HCT116 (cell line): ENCODE measurements around the gene C11orf52. TPM values are rescaled to one million over a fixed set of nuclear protein-coding genes. Genes with fewer than 3 reads are reported as not detected.

ENCODE experiments used
- ATAC-seq: fragments of 200-7000 bp; cut with Tn5 transposase; 2 replicates; pipeline ENCODE4 v1.9.1; 2020; ENCODE audit warnings: mild to moderate bottlenecking, moderate library complexity
- BruUV-seq: library from RNA; stranded (reverse); fragments of 400-500 nt; replicated peaks from 2 replicates; lab custom pipeline; 2021; lab: Mats Ljungman, UMichigan
- CTCF ChIA-PET: fragments of 300-600 bp; sonication (Branson Sonifier 250); formaldehyde crosslinking; loops from one replicate; lab custom pipeline; 2021; ENCODE audit warnings: antibody characterized with exemption; lab: Charles Lee
- POLR2A ChIA-PET: fragments of 300-600, 350-600 bp; sonication (Branson Sonifier 250); formaldehyde crosslinking; loops from one replicate; lab custom pipeline; 2021; ENCODE audit warnings: antibody characterized with exemption; lab: Charles Lee
- RAD21 ChIA-PET, 2 experiments: fragments of 300-600 bp; sonication (Branson Sonifier 250); formaldehyde crosslinking; loops; one replicate each; lab custom pipeline; 2023; ENCODE audit warnings: low total read pairs in 2 of 2; ENCODE audit not compliant: uncharacterized antibody in 2 of 2, unreplicated experiment in 2 of 2, low non-redundant PET in 1 of 2; lab: Charles Lee
- DNase-seq: peaks from one replicate; pipeline ENCODE4 v3.0.0-alpha.2; 2010; ENCODE audit warnings: low read depth, low spot score
- H2AFZ ChIP-seq: fragments of 200-600 bp; shearing (Covaris generic), sonication (generic); 2 replicates; pipeline ENCODE4 v1.6.1; 2017; ENCODE audit warnings: low read depth, mixed run types, mixed read lengths, antibody characterized with exemption, low read length; ENCODE audit not compliant: poor library complexity, severe bottlenecking
- H3K27ac ChIP-seq: 2 replicates; pipeline ENCODE4 v1.5.1; 2012; ENCODE audit warnings: low read depth, low read length
- H3K27me3 ChIP-seq: fragments of 200-600 bp; sonication (generic); 2 replicates; pipeline ENCODE4 v1.6.1; 2016; ENCODE audit warnings: mixed run types, low read length, mixed read lengths; ENCODE audit not compliant: insufficient read depth
- H3K36me3 ChIP-seq, 2 experiments: fragments of 200-500 bp in 1 of 2; fragments of 200-600 bp in 1 of 2; sonication (Bioruptor generic) in 1 of 2; sonication (generic) in 1 of 2; 2 replicates each; pipeline versions ENCODE4 v1.5.1 to v1.6.1; 2014 to 2016; ENCODE audit warnings: low read length in 2 of 2, inconsistent platforms in 1 of 2, mixed read lengths in 1 of 2, mixed run types in 1 of 2; ENCODE audit not compliant: insufficient read depth in 2 of 2, control insufficient read depth in 1 of 2
- H3K4me1 ChIP-seq, 2 experiments: fragments of 200-600 bp in 1 of 2; sonication (generic) in 1 of 2; 2 replicates each; pipeline versions ENCODE4 v1.5.1 to v1.6.1; 2012 to 2017; ENCODE audit warnings: low read length in 2 of 2, inconsistent platforms in 1 of 2, mild to moderate bottlenecking in 1 of 2, mixed read lengths in 1 of 2, mixed run types in 1 of 2, moderate library complexity in 1 of 2; ENCODE audit not compliant: insufficient read depth in 2 of 2, control insufficient read depth in 1 of 2
- H3K4me2 ChIP-seq: fragments of 200-600 bp; sonication (generic); 2 replicates; pipeline ENCODE4 v1.6.1; 2017; ENCODE audit warnings: mixed run types, low read length, mixed read lengths
- H3K4me3 ChIP-seq, 2 experiments: fragments of 200-600 bp in 1 of 2; sonication (generic) in 1 of 2; replicated peaks in 1 of 2; 2 replicates each; pipeline ENCODE4 v1.5.1; 2011 to 2016; ENCODE audit warnings: low read length in 2 of 2, control low read depth in 1 of 2, low read depth in 1 of 2, mild to moderate bottlenecking in 1 of 2, mixed read lengths in 1 of 2, mixed run types in 1 of 2
- H3K79me2 ChIP-seq: fragments of 200-600 bp; sonication (generic); 2 replicates; pipeline ENCODE4 v1.6.1; 2017; ENCODE audit warnings: mild to moderate bottlenecking, mixed run types, low read length, moderate library complexity, mixed read lengths; ENCODE audit not compliant: insufficient read depth
- H3K9ac ChIP-seq: fragments of 200-600 bp; sonication (generic); 2 replicates; pipeline ENCODE4 v1.6.1; 2016; ENCODE audit warnings: low read length, mixed read lengths
- H3K9me2 ChIP-seq: fragments of 200-600 bp; sonication (generic), shearing (Covaris generic); 2 replicates; pipeline ENCODE4 v1.6.1; 2017; ENCODE audit warnings: mixed run types, mild to moderate bottlenecking, moderate library complexity; ENCODE audit not compliant: insufficient read depth
- H3K9me3 ChIP-seq, 2 experiments: fragments of 200-500 bp in 1 of 2; fragments of 200-600 bp in 1 of 2; sonication (Bioruptor generic) in 1 of 2; sonication (generic) in 1 of 2; 2 replicates each; pipeline ENCODE4 v1.6.1; 2014 to 2017; ENCODE audit warnings: low read length in 2 of 2, mixed read lengths in 2 of 2, inconsistent platforms in 1 of 2, low read depth in 1 of 2, mild to moderate bottlenecking in 1 of 2, mixed run types in 1 of 2, moderate library complexity in 1 of 2; ENCODE audit not compliant: control insufficient read depth in 1 of 2, insufficient read depth in 1 of 2
- H4K20me1 ChIP-seq: fragments of 200-600 bp; sonication (generic), shearing (Covaris generic); 2 replicates; pipeline ENCODE4 v1.6.1; 2017; ENCODE audit warnings: mixed run types, mild to moderate bottlenecking, moderate library complexity; ENCODE audit not compliant: insufficient read depth
- CBX3 ChIP-seq: IDR thresholded peaks from 2 replicates; pipeline ENCODE4 v1.6.1; 2012; ENCODE audit warnings: low read depth
- CEBPB ChIP-seq: IDR thresholded peaks from 2 replicates; pipeline ENCODE4 v1.6.1; 2012; ENCODE audit warnings: low read depth
- ELF1 ChIP-seq: IDR thresholded peaks from 2 replicates; pipeline ENCODE4 v1.6.1; 2012; ENCODE audit warnings: low read depth, borderline replicate concordance
- EZH2 ChIP-seq: fragments of 200-600 bp; sonication (generic); IDR thresholded peaks from 2 replicates; pipeline ENCODE4 v1.6.1; 2017; ENCODE audit warnings: antibody characterized with exemption, mixed run types
- EZH2phosphoT487 ChIP-seq: fragments of 200-600 bp; IDR thresholded peaks from 2 replicates; pipeline ENCODE4 v1.6.1; 2018; ENCODE audit warnings: antibody characterized with exemption, borderline replicate concordance
- FOSL1 ChIP-seq: IDR thresholded peaks from 2 replicates; pipeline ENCODE4 v1.6.1; 2012; ENCODE audit warnings: low read depth
- JUND ChIP-seq: IDR thresholded peaks from 2 replicates; pipeline ENCODE4 v1.6.1; 2012
- SIN3A ChIP-seq: IDR thresholded peaks from 2 replicates; pipeline ENCODE4 v1.6.1; 2012; ENCODE audit warnings: low read depth
- SP1 ChIP-seq: IDR thresholded peaks from 2 replicates; pipeline ENCODE4 v1.6.1; 2012; ENCODE audit warnings: low read depth
- TCF7L2 ChIP-seq: IDR thresholded peaks from 2 replicates; pipeline ENCODE4 v1.7.0; 2011; ENCODE audit warnings: borderline replicate concordance, inconsistent platforms; ENCODE audit not compliant: insufficient read depth, insufficient read length; ENCODE audit errors: extremely low read depth
- YY1 ChIP-seq: IDR thresholded peaks from 2 replicates; pipeline ENCODE4 v1.6.1; 2011; ENCODE audit warnings: low read length, low read depth, moderate library complexity, mild to moderate bottlenecking; ENCODE audit not compliant: insufficient replicate concordance; ENCODE audit errors: extremely low read depth
- intact Hi-C: fragments of 100-400 bp; cut with micrococcal nuclease; formaldehyde crosslinking; loops from 2 replicates; pipeline ENCODE4 v1.10.0; 2022
- total RNA-seq: library from RNA; stranded (reverse); gene quantifications from one replicate; pipeline ENCODE4 v1.2.1, GENCODE V29; 2021; ENCODE audit not compliant: unreplicated experiment
- TF ChIP-seq, protein P1 (sequence below): IDR thresholded peaks from 2 replicates; pipeline ENCODE4 v1.6.1; 2012; ENCODE audit warnings: low read depth

C11orf52 gene
- total RNA-seq, 1 experiment from 2014 or later: 4.6 TPM

GRCh38 chr11:111949519-111950426 is 31.1 kb downstream of the C11orf52 start:
- Histone ChIP-seq H2AFZ (no peak overlapping the region), H4K20me1 (no peaks in the 10 kb centered on the region), H3K79me2 (no peaks in the 10 kb centered on the region), H3K27me3 (no peaks in the 10 kb centered on the region), H3K4me3 (no peak overlapping the region), H3K9ac (no peak overlapping the region), H3K4me2 (no peak overlapping the region), H3K36me3 (no peaks in the 10 kb centered on the region), H3K4me1 (no peaks in the 10 kb centered on the region), H3K9me3 (no peaks in the 10 kb centered on the region; a peak in 1 of 4 replicates), H3K27ac (no peak overlapping the region), H3K9me2 (no peaks in the 10 kb centered on the region)
- no TSS peak for BruUV-seq
- ATAC-seq (no peak), DNase-seq (no peak)
- intact Hi-C loops: no loop called here
- ChIA-PET RAD21 (no interaction called here), CTCF (no interaction called here), POLR2A (no interaction called here)
- no peak for TF ChIP-seq ELF1
- no peak for TF ChIP-seq CEBPB
- TF ChIP-seq SP1: no peak
- TF ChIP-seq EZH2phosphoT487: no peak
- TF ChIP-seq, protein P1, sequence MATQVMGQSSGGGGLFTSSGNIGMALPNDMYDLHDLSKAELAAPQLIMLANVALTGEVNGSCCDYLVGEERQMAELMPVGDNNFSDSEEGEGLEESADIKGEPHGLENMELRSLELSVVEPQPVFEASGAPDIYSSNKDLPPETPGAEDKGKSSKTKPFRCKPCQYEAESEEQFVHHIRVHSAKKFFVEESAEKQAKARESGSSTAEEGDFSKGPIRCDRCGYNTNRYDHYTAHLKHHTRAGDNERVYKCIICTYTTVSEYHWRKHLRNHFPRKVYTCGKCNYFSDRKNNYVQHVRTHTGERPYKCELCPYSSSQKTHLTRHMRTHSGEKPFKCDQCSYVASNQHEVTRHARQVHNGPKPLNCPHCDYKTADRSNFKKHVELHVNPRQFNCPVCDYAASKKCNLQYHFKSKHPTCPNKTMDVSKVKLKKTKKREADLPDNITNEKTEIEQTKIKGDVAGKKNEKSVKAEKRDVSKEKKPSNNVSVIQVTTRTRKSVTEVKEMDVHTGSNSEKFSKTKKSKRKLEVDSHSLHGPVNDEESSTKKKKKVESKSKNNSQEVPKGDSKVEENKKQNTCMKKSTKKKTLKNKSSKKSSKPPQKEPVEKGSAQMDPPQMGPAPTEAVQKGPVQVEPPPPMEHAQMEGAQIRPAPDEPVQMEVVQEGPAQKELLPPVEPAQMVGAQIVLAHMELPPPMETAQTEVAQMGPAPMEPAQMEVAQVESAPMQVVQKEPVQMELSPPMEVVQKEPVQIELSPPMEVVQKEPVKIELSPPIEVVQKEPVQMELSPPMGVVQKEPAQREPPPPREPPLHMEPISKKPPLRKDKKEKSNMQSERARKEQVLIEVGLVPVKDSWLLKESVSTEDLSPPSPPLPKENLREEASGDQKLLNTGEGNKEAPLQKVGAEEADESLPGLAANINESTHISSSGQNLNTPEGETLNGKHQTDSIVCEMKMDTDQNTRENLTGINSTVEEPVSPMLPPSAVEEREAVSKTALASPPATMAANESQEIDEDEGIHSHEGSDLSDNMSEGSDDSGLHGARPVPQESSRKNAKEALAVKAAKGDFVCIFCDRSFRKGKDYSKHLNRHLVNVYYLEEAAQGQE: no peak
- TF ChIP-seq EZH2: no peak
- no peak for TF ChIP-seq FOSL1
- TF ChIP-seq SIN3A: no peak
- no peak for TF ChIP-seq YY1
- TF ChIP-seq CBX3: no peak
- no peak for TF ChIP-seq JUND
- TF ChIP-seq TCF7L2: no peak
